IPS-18a (cell line): ENCODE data around the gene HSD11B1L.
"Not testable (repeated sequence)": the region's sequence is repeated elsewhere in the genome, so short reads cannot be mapped to it uniquely, and the experiment has no call there.

Source experiments
- H3K27ac ChIP-seq: one replicate; pipeline ENCODE4 v1.5.1; 2013; ENCODE audit warnings: low read length
- H3K27me3 ChIP-seq: one replicate; pipeline ENCODE4 v1.6.1; 2013; ENCODE audit warnings: mild to moderate bottlenecking, low read length; ENCODE audit not compliant: control insufficient read depth, insufficient read depth
- H3K36me3 ChIP-seq: one replicate; pipeline ENCODE4 v1.6.1; 2013; ENCODE audit warnings: low read depth, low read length; ENCODE audit not compliant: control insufficient read depth
- H3K4me1 ChIP-seq: one replicate; pipeline ENCODE4 v1.6.1; 2013; ENCODE audit warnings: low read depth, low read length; ENCODE audit not compliant: control insufficient read depth
- H3K4me3 ChIP-seq: one replicate; pipeline ENCODE4 v1.5.1; 2013; ENCODE audit warnings: low read length
- H3K9ac ChIP-seq: one replicate; pipeline ENCODE4 v1.6.1; 2013; ENCODE audit warnings: mild to moderate bottlenecking, low read length, moderate library complexity
- H3K9me3 ChIP-seq: one replicate; pipeline ENCODE4 v1.6.1; 2013; ENCODE audit warnings: low read depth, low read length; ENCODE audit not compliant: control insufficient read depth

HSD11B1L gene

DNA sequence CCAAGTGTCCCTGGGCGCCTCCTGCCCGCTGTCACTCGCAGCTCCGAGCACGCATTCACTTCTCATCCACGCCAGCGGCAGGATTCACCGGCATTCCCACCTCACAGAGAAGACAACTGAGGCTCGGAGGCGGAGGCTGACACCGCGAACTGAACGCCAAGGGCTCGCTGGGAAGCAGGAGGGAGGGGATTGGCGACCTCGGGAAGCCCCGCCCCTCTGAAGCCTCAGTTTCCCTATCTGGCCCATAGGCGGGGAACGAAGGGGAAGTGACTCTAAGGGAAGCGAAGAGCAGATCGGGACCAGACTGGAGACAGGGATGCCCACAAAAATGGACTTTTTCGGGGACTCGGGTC, 767 bp upstream of the HSD11B1L start:
- Histone ChIP-seq H3K9me3 (no peaks in the 10 kb centered on the region), H3K27me3 (no peaks in the 10 kb centered on the region), H3K9ac (peak overlapping the region; percentile 52), H3K36me3 (no peaks in the 10 kb centered on the region), H3K4me3 (peak overlapping the region; percentile 89), H3K27ac (no peak overlapping the region), H3K4me1 (no peaks in the 10 kb centered on the region)

DNA sequence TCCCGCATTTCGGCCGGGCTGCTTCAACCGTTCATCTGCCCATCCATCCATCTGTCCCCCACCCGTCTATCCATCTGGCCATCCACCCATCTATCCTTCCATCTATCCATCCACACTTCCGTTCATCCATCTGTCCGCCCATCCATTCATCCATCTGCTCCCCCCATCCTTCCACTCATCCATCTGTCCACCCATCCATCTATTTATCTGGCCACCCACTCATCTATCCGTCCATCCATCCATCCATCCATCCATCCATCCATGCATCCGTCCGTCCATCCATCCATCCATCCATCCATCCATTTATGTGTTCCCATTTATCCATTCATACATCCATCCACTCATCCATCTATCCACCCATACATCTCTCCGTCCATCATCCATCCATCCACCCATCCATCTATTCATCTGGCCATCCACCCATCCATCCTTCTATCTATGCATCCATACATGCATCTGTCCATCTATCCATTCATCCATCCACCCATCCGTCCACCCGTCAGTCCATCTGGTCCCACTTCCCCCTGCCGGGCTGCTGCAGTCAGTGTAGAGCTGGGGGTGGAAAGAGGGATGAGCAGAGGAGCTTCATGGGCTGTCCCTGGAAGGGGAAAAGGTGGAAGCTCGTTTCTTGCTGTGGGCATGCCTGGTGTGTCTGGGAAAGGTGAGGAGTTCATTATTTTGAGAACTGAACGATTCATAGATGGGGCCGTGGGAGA, 722 bp downstream of the HSD11B1L start:
- Histone ChIP-seq H3K36me3 (no peaks in the 10 kb centered on the region), H3K27me3 (no peaks in the 10 kb centered on the region), H3K9ac (peak overlapping the region; percentile 32), H3K9me3 (no peaks in the 10 kb centered on the region), H3K4me1 (no peaks in the 10 kb centered on the region), H3K4me3 (peak overlapping the region; percentile 89), H3K27ac (no peak overlapping the region)

DNA sequence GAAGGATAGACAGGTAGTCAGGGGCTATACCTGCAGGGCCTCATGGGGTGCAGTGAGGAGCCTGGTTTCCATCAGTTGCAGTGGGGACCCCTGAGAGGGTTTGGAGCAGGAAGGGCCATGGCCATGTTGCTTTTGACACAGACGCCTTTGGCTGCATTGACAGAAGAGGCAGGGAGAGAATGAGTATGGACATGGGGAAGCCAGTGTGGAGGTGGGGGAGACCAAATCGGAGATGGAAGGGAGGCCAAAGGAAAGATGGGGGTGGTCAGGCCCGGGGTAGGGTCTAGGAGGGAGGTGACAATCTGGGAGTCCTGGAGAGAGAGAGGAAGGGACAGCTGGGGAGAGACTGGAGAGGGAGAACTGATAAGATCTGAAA, 1.3 kb downstream of the HSD11B1L start:
- H3K9ac ChIP-seq: no peak overlapping the region
- no peaks in the 10 kb centered on the region for H3K27me3 ChIP-seq
- H3K4me1 ChIP-seq: no peaks in the 10 kb centered on the region
- H3K9me3 ChIP-seq: no peaks in the 10 kb centered on the region
- H3K4me3 ChIP-seq: no peak overlapping the region
- no peaks in the 10 kb centered on the region for H3K36me3 ChIP-seq
- H3K27ac ChIP-seq: no peak overlapping the region

DNA sequence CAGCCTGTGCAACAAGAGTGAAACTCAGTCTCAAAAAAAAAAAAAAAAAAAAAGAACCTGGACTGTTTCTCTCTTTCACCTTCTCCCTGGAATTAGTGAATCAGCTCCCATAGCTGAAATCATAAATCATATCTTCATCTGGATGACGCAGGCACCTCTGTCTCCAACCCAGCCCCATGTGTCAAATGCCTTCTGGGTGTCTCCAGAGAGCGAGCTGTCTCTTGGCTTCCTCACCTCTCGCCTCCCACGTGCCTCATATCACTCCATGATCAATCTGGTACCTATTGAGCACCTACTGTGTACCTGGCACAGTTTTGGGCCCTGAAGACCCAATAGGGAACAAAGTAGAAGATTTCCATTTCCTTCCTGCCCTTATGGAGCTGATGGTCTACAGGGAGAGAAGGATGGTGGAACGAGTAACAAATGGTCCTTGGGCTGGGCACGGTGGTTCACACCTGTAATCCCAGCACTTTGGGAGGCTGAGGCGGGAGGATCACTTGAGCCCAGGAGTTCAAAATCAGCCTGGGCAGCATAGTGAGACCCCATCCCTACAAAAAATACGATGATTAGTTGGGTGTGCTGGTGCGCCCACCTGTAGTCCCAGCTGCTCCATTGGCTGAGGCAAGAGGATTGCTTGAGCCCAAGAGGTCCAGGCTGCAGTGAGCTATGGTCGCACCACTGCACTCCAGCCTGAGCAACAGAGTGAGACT, 2.5 kb downstream of the HSD11B1L start:
- H3K4me1 ChIP-seq: no peaks in the 10 kb centered on the region
- H3K27me3 ChIP-seq: no peaks in the 10 kb centered on the region
- H3K9me3 ChIP-seq: no peaks in the 10 kb centered on the region
- no peak overlapping the region for H3K9ac ChIP-seq
- H3K4me3 ChIP-seq: no peak overlapping the region
- H3K36me3 ChIP-seq: no peaks in the 10 kb centered on the region
- H3K27ac ChIP-seq: no peak overlapping the region

DNA sequence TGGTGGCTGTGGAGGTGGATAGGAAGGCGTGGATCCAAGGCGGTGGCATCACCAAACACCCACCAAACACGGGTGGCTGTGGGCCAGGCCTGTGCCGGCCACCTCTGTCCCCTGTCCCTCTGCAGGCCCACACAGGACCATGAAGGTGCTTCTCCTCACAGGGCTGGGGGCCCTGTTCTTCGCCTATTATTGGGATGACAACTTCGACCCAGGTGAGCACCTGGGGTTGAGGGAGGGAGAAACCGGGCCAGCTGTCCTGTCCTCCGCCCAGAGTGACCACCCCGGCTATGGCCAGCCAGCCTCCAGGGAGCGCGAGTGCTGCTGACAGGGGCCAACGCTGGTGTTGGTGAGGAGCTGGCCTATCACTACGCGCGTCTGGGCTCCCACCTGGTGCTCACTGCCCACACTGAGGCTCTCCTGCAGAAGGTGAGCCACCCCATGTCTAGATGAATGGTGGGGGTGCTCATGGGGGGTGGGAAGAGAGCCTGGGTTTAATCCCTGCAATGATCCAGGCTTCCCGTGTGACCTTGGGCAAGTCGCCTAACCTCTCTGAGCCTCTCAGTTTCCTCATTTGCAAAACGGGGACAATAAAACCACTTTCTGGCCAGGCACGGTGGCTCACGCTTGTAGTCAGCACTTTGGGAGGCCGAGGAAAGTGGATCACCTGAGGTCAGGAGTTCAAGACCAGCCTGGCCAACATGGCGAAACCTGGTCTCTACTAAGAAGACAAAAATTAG, 4.0 kb downstream of the HSD11B1L start:
- H3K9me3 ChIP-seq: no peaks in the 10 kb centered on the region
- no peaks in the 10 kb centered on the region for H3K4me1 ChIP-seq
- no peaks in the 10 kb centered on the region for H3K27me3 ChIP-seq
- no peaks in the 10 kb centered on the region for H3K36me3 ChIP-seq
- H3K9ac ChIP-seq: no peak overlapping the region
- H3K27ac ChIP-seq: no peak overlapping the region
- H3K4me3 ChIP-seq: no peak overlapping the region

DNA sequence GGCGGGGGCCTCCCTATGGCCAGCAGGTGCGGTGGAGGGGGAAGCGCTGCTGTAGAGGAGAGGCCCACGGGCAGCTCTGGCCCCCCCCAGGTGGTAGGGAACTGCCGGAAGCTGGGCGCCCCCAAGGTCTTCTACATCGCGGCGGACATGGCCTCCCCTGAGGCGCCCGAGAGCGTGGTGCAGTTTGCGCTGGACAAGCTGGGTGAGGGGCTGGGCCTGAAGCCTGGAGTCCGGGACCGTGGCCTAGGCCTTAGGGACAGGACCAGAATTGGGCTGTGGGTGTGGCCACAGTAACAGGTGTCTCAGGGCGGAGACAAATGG, 5.5 kb downstream of the HSD11B1L start:
- no peaks in the 10 kb centered on the region for H3K36me3 ChIP-seq
- H3K9me3 ChIP-seq: no peaks in the 10 kb centered on the region
- H3K4me3 ChIP-seq: peak overlapping the region; percentile 53
- H3K27me3 ChIP-seq: no peaks in the 10 kb centered on the region
- no peak overlapping the region for H3K9ac ChIP-seq
- no peaks in the 10 kb centered on the region for H3K4me1 ChIP-seq
- H3K27ac ChIP-seq: no peak overlapping the region

DNA sequence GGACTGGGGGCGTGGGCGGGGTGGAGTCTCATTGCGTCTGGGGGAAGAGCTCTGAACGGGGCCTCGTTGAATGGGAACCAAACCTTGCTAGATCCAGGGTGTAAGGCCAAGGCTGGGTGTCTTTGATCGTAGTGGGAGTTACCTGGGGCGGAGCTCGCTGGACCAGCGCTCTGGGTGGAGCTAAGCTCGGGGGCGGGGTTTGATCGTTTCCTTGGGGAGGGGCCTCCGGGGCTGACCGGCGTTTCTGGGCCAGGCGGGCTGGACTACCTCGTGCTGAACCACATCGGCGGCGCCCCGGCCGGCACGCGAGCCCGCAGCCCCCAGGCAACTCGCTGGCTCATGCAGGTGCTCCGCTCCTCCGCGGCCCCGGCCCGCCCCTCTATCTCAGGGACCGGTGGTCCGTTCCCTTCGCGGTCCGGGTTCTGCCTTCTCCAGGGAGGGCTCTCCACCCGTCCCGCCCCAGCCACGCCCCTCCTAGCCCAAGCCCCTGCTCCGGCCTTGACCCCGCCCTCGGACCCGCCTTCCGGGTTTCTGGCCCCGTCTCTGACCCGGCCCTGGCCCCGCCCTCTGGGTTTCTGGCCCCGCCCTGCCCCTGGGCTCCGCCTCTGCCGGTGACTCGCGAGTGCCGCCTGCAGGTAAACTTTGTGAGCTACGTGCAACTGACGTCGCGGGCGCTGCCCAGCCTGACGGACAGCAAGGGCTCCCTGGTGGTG, 6.0 kb downstream of the HSD11B1L start:
- H3K36me3 ChIP-seq: peaks cover 3% of the 10 kb centered on the region
- no peaks in the 10 kb centered on the region for H3K27me3 ChIP-seq
- H3K4me3 ChIP-seq: peak overlapping the region; percentile 53
- H3K9ac ChIP-seq: no peak overlapping the region
- H3K9me3 ChIP-seq: no peaks in the 10 kb centered on the region
- no peak overlapping the region for H3K27ac ChIP-seq
- H3K4me1 ChIP-seq: no peaks in the 10 kb centered on the region

DNA sequence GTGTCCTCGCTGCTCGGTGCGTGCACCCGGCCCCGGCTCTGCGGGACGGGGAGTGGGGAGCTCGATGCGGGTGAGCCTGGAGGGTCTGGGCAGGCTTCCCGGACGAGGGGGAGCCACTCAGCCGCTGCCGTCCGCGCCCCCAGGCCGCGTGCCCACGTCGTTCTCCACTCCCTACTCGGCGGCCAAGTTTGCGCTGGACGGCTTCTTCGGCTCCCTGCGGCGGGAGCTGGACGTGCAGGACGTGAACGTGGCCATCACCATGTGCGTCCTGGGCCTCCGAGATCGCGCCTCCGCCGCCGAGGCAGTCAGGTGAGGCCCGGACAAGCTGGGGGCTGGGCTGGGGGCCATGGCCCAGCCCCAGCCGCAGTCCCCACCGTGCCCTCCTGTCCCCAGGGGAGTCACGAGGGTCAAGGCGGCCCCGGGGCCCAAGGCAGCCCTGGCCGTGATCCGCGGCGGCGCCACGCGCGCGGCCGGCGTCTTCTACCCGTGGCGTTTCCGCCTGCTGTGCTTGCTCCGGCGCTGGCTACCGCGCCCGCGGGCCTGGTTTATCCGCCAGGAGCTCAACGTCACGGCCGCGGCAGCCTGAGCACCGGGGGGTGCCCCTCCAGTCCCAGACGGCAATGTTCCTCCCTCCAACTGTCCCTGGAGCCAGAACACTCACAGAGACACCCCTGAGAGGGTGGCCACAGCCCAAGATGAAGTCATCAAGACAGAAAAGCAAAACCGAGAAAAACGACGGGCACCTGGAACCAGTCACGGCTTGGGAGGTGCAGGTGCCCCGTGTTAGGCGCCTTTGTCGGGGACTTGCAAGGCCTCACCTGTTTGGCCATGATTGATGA, 6.8 kb downstream of the HSD11B1L start:
- H3K27ac ChIP-seq: no peak overlapping the region
- H3K9ac ChIP-seq: no peak overlapping the region
- no peaks in the 10 kb centered on the region for H3K4me1 ChIP-seq
- peaks cover 11% of the 10 kb centered on the region for H3K36me3 ChIP-seq
- no peaks in the 10 kb centered on the region for H3K9me3 ChIP-seq
- H3K4me3 ChIP-seq: peak overlapping the region; percentile 21
- H3K27me3 ChIP-seq: no peaks in the 10 kb centered on the region

DNA sequence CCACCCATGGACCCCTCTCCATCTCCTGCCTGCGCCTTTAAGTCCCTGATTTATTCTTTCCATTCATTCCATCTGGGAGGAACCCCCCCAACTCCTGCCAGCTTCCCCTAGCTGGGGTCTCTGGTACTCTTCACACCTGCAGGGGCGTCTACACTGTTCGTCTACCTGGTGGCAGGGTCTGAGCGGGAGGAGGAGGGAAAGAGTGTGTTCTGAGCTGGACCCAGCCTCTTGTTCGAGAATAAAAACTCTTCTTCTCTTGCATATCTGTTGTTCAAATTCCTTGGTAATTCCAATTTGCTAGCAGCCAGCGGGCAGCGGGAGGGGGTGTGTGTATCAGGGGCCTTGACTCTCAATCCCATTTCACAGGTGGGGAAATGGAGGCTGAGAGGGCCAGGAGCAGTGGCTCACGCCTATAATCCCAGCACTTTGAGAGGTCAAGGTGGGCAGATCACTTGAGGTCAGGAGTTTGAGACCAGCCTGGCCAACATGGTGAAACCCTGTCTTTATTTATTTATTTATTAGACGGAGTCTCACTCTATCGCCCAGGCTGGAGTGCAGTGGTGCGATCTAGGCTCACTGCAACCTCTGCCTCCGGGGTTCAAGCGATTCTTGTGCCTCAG, 7.5 kb downstream of the HSD11B1L start:
- not testable (repeated sequence) for H3K9me3 ChIP-seq, H3K27me3 ChIP-seq, H3K4me1 ChIP-seq, H3K27ac ChIP-seq, H3K4me3 ChIP-seq, H3K9ac ChIP-seq
- peaks cover 18% of the 10 kb centered on the region for H3K36me3 ChIP-seq

DNA sequence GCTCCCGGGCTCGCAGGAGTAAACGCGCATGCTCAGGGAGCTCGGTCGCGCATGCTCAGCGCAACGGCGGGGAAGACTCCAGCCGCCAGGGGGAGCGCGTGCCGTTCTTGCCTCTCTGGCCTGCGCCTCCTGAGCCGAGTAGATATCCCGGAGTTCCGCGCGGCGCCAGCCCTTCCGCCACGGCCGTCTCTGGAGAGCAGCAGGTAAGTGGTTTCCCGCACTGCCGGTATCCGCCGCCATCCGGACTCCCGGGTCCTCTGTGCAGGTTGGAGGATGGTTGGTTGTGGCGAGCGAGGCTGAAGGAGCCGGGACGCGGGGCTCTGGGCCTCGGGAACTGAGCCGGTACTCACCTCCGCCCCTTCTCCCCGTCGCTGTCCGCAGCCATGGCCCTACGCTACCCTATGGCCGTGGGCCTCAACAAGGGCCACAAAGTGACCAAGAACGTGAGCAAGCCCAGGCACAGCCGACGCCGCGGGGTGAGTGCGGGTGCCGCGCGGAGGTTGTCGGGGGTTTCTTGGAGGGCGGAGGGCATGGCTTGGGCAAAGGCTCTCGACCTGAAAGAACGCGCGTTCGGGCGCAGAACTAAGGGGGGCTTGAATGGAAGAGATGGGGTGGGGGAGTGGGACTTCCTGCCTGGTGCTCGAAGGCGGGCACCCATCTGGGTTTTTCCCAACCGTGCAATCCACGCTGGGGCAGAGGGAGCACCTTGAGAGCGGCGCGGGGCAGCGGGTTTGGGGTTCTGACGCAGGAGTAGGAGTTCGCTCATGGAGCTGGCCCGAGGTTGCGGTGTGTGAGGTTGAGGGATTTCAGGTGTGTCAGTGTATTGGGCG, 9.5 kb downstream of the HSD11B1L start, which contains the start of gene RPL36:
TSS of gene RPL36 (plus strand) at position 171 of the 830 bp plus-strand sequence. CDS start at position 384, 213 bp downstream.
- peak within 1 kb of the TSS; percentile 89 for H3K4me3 ChIP-seq
- no peaks in the 10 kb centered on the region for H3K9me3 ChIP-seq
- peaks cover 37% of the 10 kb centered on the region for H3K36me3 ChIP-seq
- no peaks in the 10 kb centered on the region for H3K27me3 ChIP-seq
- no peaks in the 10 kb centered on the region for H3K4me1 ChIP-seq
- peak within 1 kb of the TSS; percentile 96 for H3K9ac ChIP-seq
- H3K27ac ChIP-seq: peak within 1 kb of the TSS; percentile 92
